WTC11 (cell line): ENCODE results near the gene BMP7. TPM values are rescaled to one million over a fixed set of nuclear protein-coding genes. Genes with fewer than 3 reads are reported as not detected.

ENCODE experiments used
- ATAC-seq: fragments of 200-7000 bp; cut with Tn5 transposase; 2 replicates; pipeline ENCODE4 v1.10.0; 2021; ENCODE audit warnings: mild to moderate bottlenecking, moderate library complexity
- CTCF ChIA-PET: fragments of 300-600 bp; sonication (Branson Sonifier 250); formaldehyde crosslinking; loops from one replicate; lab custom pipeline; 2021; ENCODE audit warnings: antibody characterized with exemption; lab: Charles Lee
- POLR2A ChIA-PET: fragments of 350-600 bp; sonication (Branson Sonifier 250); formaldehyde crosslinking; loops from one replicate; lab custom pipeline; 2021; ENCODE audit warnings: antibody characterized with exemption; lab: Charles Lee
- DNase-seq: peaks from one replicate; pipeline ENCODE4 v3.0.0; 2021; ENCODE audit warnings: low spot score
- H3K27ac Mint-ChIP-seq: 2 replicates; pipeline ENCODE4 v1.8.0; 2021; ENCODE audit warnings: mixed read lengths
- H3K27me3 Mint-ChIP-seq: 2 replicates; pipeline ENCODE4 v1.8.0; 2021; ENCODE audit warnings: low read depth, mild to moderate bottlenecking, moderate library complexity, mixed read lengths
- H3K36me3 Mint-ChIP-seq: 2 replicates; pipeline ENCODE4 v1.8.0; 2021; ENCODE audit warnings: mixed read lengths
- H3K4me1 Mint-ChIP-seq: 2 replicates; pipeline ENCODE4 v1.8.0; 2022; ENCODE audit warnings: mixed read lengths
- H3K4me3 Mint-ChIP-seq: 2 replicates; pipeline ENCODE4 v1.8.0; 2021; ENCODE audit warnings: mild to moderate bottlenecking, moderate library complexity, mixed read lengths
- H3K9me3 Mint-ChIP-seq: 2 replicates; pipeline ENCODE4 v1.8.0; 2021; ENCODE audit warnings: mixed read lengths
- CDX4 ChIP-seq: fragments of 250-450 bp; sonication (Bioruptor Pico); IDR thresholded peaks from 2 replicates; pipeline ENCODE4 v1.9.0; 2021; ENCODE audit warnings: moderate library complexity, mild to moderate bottlenecking, inconsistent platforms, borderline replicate concordance
- CTCF ChIP-seq: fragments of 200-600 bp; IDR thresholded peaks from 2 replicates; pipeline ENCODE4 v1.8.0; 2022; ENCODE audit warnings: antibody characterized with exemption
- EMX1 ChIP-seq: fragments of 250-450 bp; sonication (Bioruptor Pico); IDR thresholded peaks from 2 replicates; pipeline ENCODE4 v1.8.0; 2021; ENCODE audit warnings: mild to moderate bottlenecking
- ETV6 ChIP-seq: sonication (generic); formaldehyde crosslinking; IDR thresholded peaks from 2 replicates; pipeline ENCODE4 v1.8.1; 2022; ENCODE audit warnings: mild to moderate bottlenecking, missing genetic modification reagents
- FOXP4 ChIP-seq: sonication (generic); formaldehyde crosslinking; IDR thresholded peaks from 2 replicates; pipeline ENCODE4 v1.8.0; 2022; ENCODE audit warnings: mild to moderate bottlenecking, missing genetic modification reagents
- GABPB1 ChIP-seq: sonication (generic); formaldehyde crosslinking; IDR thresholded peaks from 2 replicates; pipeline ENCODE4 v1.8.1; 2023; ENCODE audit warnings: mild to moderate bottlenecking, missing genetic modification reagents
- IRF2 ChIP-seq: sonication (generic); formaldehyde crosslinking; IDR thresholded peaks from 2 replicates; pipeline ENCODE4 v1.8.0; 2022; ENCODE audit warnings: low read depth, missing genetic modification reagents, borderline replicate concordance
- JAZF1 ChIP-seq: fragments of 250-450 bp; sonication (Bioruptor Pico); IDR thresholded peaks from 2 replicates; pipeline ENCODE4 v1.9.0; 2021; ENCODE audit warnings: moderate library complexity, mild to moderate bottlenecking, inconsistent platforms
- JUN ChIP-seq: sonication (generic); formaldehyde crosslinking; IDR thresholded peaks from 2 replicates; pipeline ENCODE4 v1.8.0; 2023; ENCODE audit warnings: mild to moderate bottlenecking, missing genetic modification reagents
- MLX ChIP-seq: sonication (generic); formaldehyde crosslinking; IDR thresholded peaks from 2 replicates; pipeline ENCODE4 v1.8.1; 2023; ENCODE audit warnings: mild to moderate bottlenecking, missing genetic modification reagents, moderate library complexity
- PRRX2 ChIP-seq: fragments of 250-450 bp; sonication (Bioruptor Pico); IDR thresholded peaks from 2 replicates; pipeline ENCODE4 v1.8.0; 2021; ENCODE audit warnings: mild to moderate bottlenecking
- SMAD4 ChIP-seq: sonication (generic); formaldehyde crosslinking; IDR thresholded peaks from 2 replicates; pipeline ENCODE4 v1.8.0; 2022; ENCODE audit warnings: mild to moderate bottlenecking, missing genetic modification reagents
- TEAD4 ChIP-seq: sonication (generic); formaldehyde crosslinking; IDR thresholded peaks from 2 replicates; pipeline ENCODE4 v1.8.0; 2022; ENCODE audit warnings: mild to moderate bottlenecking, missing genetic modification reagents
- USF2 ChIP-seq: sonication (generic); formaldehyde crosslinking; IDR thresholded peaks from 2 replicates; pipeline ENCODE4 v1.8.1; 2023; ENCODE audit warnings: mild to moderate bottlenecking, missing genetic modification reagents, moderate library complexity
- ZBTB21 ChIP-seq: sonication (generic); formaldehyde crosslinking; IDR thresholded peaks from 2 replicates; pipeline ENCODE4 v1.8.1; 2023; ENCODE audit warnings: mild to moderate bottlenecking, missing genetic modification reagents, borderline replicate concordance
- ZNF232 ChIP-seq: sonication (generic); formaldehyde crosslinking; IDR thresholded peaks from 2 replicates; pipeline ENCODE4 v1.8.0; 2022; ENCODE audit warnings: mild to moderate bottlenecking, missing genetic modification reagents
- ZNF263 ChIP-seq: sonication (generic); formaldehyde crosslinking; IDR thresholded peaks from 2 replicates; pipeline ENCODE4 v1.8.1; 2022; ENCODE audit warnings: low read depth, mild to moderate bottlenecking, moderate library complexity, missing genetic modification reagents
- ZNF512 ChIP-seq: sonication (generic); formaldehyde crosslinking; IDR thresholded peaks from 2 replicates; pipeline ENCODE4 v1.8.1; 2022; ENCODE audit warnings: missing genetic modification reagents, borderline replicate concordance
- ZNF532 ChIP-seq: fragments of 250-450 bp; sonication (Bioruptor Pico); IDR thresholded peaks from 2 replicates; pipeline ENCODE4 v1.9.0; 2021; ENCODE audit warnings: mild to moderate bottlenecking, borderline replicate concordance
- total RNA-seq: library from RNA; stranded (reverse); gene quantifications from 3 replicates; pipeline ENCODE4 v1.2.3, GENCODE V29; 2021

BMP7 gene
- total RNA-seq, 1 experiment from 2014 or later = 40.7 TPM

GRCh38 chr20:57222631-57222950 is 43.9 kb downstream of the BMP7 start (continued):
- TF ChIP-seq FOXP4 (CRISPR knock-in tag) (no peak), JAZF1 (CRISPR knock-in tag) (no peak), ZNF512 (CRISPR knock-in tag) (no peak), ZBTB21 (CRISPR knock-in tag) (no peak), EMX1 (CRISPR knock-in tag) (no peak), SMAD4 (CRISPR knock-in tag) (no peak), ZNF263 (CRISPR knock-in tag) (no peak), TEAD4 (CRISPR knock-in tag) (no peak), USF2 (CRISPR knock-in tag) (no peak), CTCF (no peak), CDX4 (CRISPR knock-in tag) (no peak), GABPB1 (no peak), PRRX2 (CRISPR knock-in tag) (no peak), ZNF532 (CRISPR knock-in tag) (no peak)

- CTCF ChIA-PET = interaction anchor here (0.7 to 4.2 kb wide), 4 partner anchors 30 to 110 kb away, joined by 3 to 25 read pairs (median 6); partner anchors contain the start of gene SPO11
- no peak overlapping the region for H3K27ac Mint-ChIP-seq
- peaks cover 3% of the 10 kb centered on the region; the same call in 1 of the 2 replicates for H3K9me3 Mint-ChIP-seq
- DNase-seq (no peak), ATAC-seq (no peak)
- no peaks in the 10 kb centered on the region for H3K27me3 Mint-ChIP-seq
- H3K36me3 Mint-ChIP-seq = peaks cover 9% of the 10 kb centered on the region; the same call in 1 of the 2 replicates
- TF ChIP-seq ETV6 (CRISPR knock-in tag) = no peak
- no peak for TF ChIP-seq JUN (CRISPR knock-in tag)
- TF ChIP-seq MLX (CRISPR knock-in tag) = no peak
- TF ChIP-seq IRF2 (CRISPR knock-in tag) = no peak
- no peak for TF ChIP-seq ZNF232
- H3K4me3 Mint-ChIP-seq = no peak overlapping the region
- H3K4me1 Mint-ChIP-seq = no peaks in the 10 kb centered on the region
- POLR2A ChIA-PET = no interaction called here
Measured at GRCh38 chr20:57221916-57222630, 44.4 kb downstream of the BMP7 start.
